ENCODE measurements around the gene PARL. TPM values are rescaled to one million over a fixed set of nuclear protein-coding genes. Genes with fewer than 3 reads are reported as not detected.

Gene PARL, protein sequence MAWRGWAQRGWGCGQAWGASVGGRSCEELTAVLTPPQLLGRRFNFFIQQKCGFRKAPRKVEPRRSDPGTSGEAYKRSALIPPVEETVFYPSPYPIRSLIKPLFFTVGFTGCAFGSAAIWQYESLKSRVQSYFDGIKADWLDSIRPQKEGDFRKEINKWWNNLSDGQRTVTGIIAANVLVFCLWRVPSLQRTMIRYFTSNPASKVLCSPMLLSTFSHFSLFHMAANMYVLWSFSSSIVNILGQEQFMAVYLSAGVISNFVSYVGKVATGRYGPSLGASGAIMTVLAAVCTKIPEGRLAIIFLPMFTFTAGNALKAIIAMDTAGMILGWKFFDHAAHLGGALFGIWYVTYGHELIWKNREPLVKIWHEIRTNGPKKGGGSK
- total RNA-seq (2022; extraction: Qiagen RNA extraction; ENCODE audit: low read depth), result 64.6 to 75.1 TPM (median 68.8 TPM) in 5 replicates

DNA sequence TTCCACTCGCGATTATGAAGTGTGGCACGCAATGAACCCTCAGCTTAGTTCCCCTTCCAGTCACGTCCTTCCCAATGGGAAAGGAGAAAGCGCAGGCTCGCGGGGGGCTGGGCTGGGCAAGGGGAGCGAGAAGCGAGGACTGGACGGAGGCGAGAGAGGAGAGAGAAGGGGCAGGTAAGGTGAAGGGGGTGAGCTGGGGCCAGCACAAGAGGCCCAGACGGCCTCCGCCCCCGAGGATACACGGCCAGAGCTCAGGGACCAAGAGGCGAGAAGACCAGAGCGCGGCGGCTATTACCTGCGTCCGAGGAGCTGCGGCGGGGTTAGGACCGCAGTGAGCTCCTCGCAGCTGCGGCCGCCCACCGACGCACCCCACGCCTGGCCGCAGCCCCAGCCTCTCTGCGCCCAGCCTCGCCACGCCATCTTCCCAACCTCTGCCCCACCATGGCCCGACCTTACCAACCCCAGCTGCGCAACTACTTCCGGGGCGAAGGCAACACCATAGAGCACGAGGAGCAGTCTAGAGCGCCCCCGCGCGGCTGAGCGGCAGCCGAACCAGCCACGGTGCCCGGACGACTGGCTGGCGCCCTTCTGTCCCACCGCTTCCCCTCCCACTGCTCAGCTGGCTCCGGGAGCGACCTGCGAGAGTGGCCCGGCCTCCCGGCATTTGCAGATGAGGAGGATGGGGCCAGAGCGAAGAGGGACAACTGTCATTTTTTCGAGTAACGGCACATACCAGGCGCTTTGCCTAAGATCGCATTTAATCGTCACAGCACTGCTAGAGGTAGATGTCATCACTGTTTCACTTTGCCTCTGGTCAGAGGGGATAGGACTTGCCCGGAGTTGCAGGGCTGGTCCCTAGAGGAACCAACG, at the start of gene PARL:
Gene PARL, minus strand, starts transcription at position 454 of the 870 bp plus-strand sequence. Its CDS starts 34 bp downstream, at position 420.

DNA sequence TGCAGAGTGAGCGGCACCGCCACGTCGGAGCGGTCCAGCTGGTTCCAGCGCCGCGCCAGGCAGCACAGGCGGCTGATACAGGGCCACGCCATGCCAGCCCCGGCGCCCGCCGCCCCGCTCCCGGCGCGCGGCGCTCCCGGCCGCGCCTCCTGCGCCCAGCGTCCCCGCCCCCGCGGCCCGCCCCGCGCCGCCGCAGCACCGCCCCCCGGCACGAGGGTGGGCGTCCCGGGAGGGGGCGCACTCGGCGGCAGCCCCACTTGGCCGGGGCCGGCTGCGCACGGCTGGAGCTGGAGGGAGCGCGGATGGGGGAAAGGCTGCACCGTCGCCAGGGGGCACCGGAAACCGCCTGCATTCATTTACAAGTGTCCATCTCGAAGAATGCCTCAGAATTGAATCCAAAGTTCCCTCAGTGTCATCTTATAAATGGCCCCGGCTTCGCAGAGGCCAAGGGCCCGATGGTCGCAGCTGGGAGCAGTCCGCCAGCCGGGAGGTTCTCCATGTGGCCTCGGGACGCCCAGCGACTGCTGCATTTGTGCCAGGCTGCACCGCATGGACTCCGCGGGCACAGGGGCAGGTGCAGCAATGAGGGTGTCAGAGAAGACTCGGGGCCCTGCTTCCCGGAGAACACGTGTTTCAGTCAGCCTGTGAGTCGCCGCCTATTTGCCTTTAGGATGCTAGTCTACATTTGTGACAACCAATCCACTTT, 59.1 kb downstream of the PARL start, which contains the start of gene MAP6D1:
Gene MAP6D1, minus strand, starts transcription at position 122 of the 706 bp plus-strand sequence. Its CDS starts 30 bp downstream, at position 92.

Other genes starting within 250 kb of the PARL start
- gene KLHL24, start 249.3 kb downstream of the PARL start, total RNA-seq (2022; extraction: Qiagen RNA extraction; ENCODE audit: low read depth), result 5.8 to 8.3 TPM (median 7.6 TPM) in 5 replicates
- 9.6 to 12.2 TPM (median 11.3 TPM) in 5 replicates for gene YEATS2, start 187.1 kb downstream of the PARL start, total RNA-seq (2022; extraction: Qiagen RNA extraction; ENCODE audit: low read depth)
- 6.3 to 7.1 TPM (median 6.5 TPM) in 5 replicates for gene MAP6D1, start 59.3 kb downstream of the PARL start, total RNA-seq (2022; extraction: Qiagen RNA extraction; ENCODE audit: low read depth)
- gene ABCC5, start 133.0 kb upstream of the PARL start, total RNA-seq (2022; extraction: Qiagen RNA extraction; ENCODE audit: low read depth), result 12.1 to 17.6 TPM (median 16.2 TPM) in 5 replicates
- gene HTR3D, start 146.9 kb upstream of the PARL start, total RNA-seq (2022; extraction: Qiagen RNA extraction; ENCODE audit: low read depth), result not detected in 5 replicates
- gene HTR3C, start 168.2 kb upstream of the PARL start, total RNA-seq (2022; extraction: Qiagen RNA extraction; ENCODE audit: low read depth), result not detected in 5 replicates
- gene HTR3E, start 212.2 kb upstream of the PARL start, total RNA-seq (2022; extraction: Qiagen RNA extraction; ENCODE audit: low read depth), result not detected in 5 replicates

Measured in A549 treated with GW870086 at 1 μM for 4 hours (cell line).